GM12878 (cell line): Measurements from ENCODE around the gene PLEK2. TPM values are rescaled to one million over a fixed set of nuclear protein-coding genes. Genes with fewer than 3 reads are reported as not detected.

ENCODE experiments used
- ATAC-seq: fragments of 200-7000 bp; cut with Tn5 transposase; 3 replicates; pipeline ENCODE4 v1.9.1; 2020; ENCODE audit warnings: mild to moderate bottlenecking, moderate library complexity
- BruUV-seq: library from RNA; stranded (reverse); fragments of 400-500 nt; replicated peaks from 2 replicates; lab custom pipeline; 2021; lab: Mats Ljungman, UMichigan
- CTCF ChIA-PET: fragments of 300-600 bp; sonication (Branson Sonifier 250); formaldehyde crosslinking; extraction: SDS; loops from one replicate; lab custom pipeline; 2021; ENCODE audit warnings: inconsistent platforms; lab: Yijun Ruan, JAX
- POLR2A ChIA-PET: fragments of 350-600 bp; formaldehyde crosslinking; extraction: SDS; loops from one replicate; lab custom pipeline; 2021; ENCODE audit warnings: inconsistent platforms; lab: Charles Lee
- RAD21 ChIA-PET: fragments of 300-600 bp; sonication (Branson Sonifier 250); formaldehyde crosslinking; loops from one replicate; lab custom pipeline; 2023; ENCODE audit warnings: antibody characterized with exemption; ENCODE audit not compliant: unreplicated experiment; lab: Charles Lee
- SMC1A ChIA-PET: fragments of 300-600 bp; sonication (Branson Sonifier 250); formaldehyde crosslinking; loops from one replicate; lab custom pipeline; 2023; ENCODE audit not compliant: unreplicated experiment, uncharacterized antibody; lab: Charles Lee
- DNase-seq: peaks from one replicate; pipeline ENCODE4 v3.0.0-alpha.2; 2011; ENCODE audit warnings: low read depth, low spot score
- FAIRE-seq: peaks from 3 replicates; lab custom pipeline; 2011; peaks lifted over from hg19 to GRCh38; lab: Jason Lieb, UNC
- H2AFZ ChIP-seq: 2 replicates; pipeline ENCODE4 v1.6.0; 2011; ENCODE audit warnings: low read depth, low read length, control low read depth; ENCODE audit not compliant: control insufficient read depth
- H3K27ac ChIP-seq: 2 replicates; pipeline ENCODE4 v1.5.1; 2011; ENCODE audit warnings: control low read depth; ENCODE audit not compliant: control insufficient read depth, insufficient read depth
- H3K27me3 ChIP-seq, 2 experiments: replicated peaks in 1 of 2; 2 replicates each; pipeline versions ENCODE4 v1.6.0 to v1.6.1; 2011; ENCODE audit warnings: low read length in 1 of 2; ENCODE audit not compliant: control insufficient read depth in 2 of 2, insufficient read depth in 2 of 2
- H3K36me3 ChIP-seq, 2 experiments: 2 replicates each; pipeline ENCODE4 v1.5.1; 2011; ENCODE audit warnings: low read length in 1 of 2; ENCODE audit not compliant: control insufficient read depth in 2 of 2, insufficient read depth in 2 of 2
- H3K4me1 ChIP-seq: 2 replicates; pipeline ENCODE4 v1.6.1; 2011; ENCODE audit warnings: mild to moderate bottlenecking, low read length, moderate library complexity, mixed read lengths; ENCODE audit not compliant: control insufficient read depth, insufficient read depth
- H3K4me2 ChIP-seq: 2 replicates; pipeline ENCODE4 v1.6.0; 2011; ENCODE audit warnings: control low read depth; ENCODE audit not compliant: control insufficient read depth, insufficient read depth
- H3K4me3 ChIP-seq: fragments of 200-600 bp; sonication (generic); 2 replicates; pipeline ENCODE4 v1.5.1; 2016
- H3K79me2 ChIP-seq: 2 replicates; pipeline ENCODE4 v1.6.0; 2011; ENCODE audit warnings: low read length; ENCODE audit not compliant: control insufficient read depth, insufficient read depth
- H3K9ac ChIP-seq: 2 replicates; pipeline ENCODE4 v1.8.0; 2011; ENCODE audit warnings: low read length, control low read depth, mixed read lengths; ENCODE audit not compliant: control insufficient read depth, insufficient read depth
- H3K9me3 ChIP-seq: replicated peaks from 3 replicates; pipeline ENCODE4 v1.5.1; 2011; ENCODE audit warnings: mild to moderate bottlenecking, low read length; ENCODE audit not compliant: control insufficient read depth, insufficient read depth
- H4K20me1 ChIP-seq: 2 replicates; pipeline ENCODE4 v1.6.0; 2011; ENCODE audit not compliant: control insufficient read depth, insufficient read depth
- DPF2 ChIP-seq: fragments of 450-650 bp; IDR thresholded peaks from 2 replicates; pipeline ENCODE4 v1.6.1; 2017; ENCODE audit warnings: mild to moderate bottlenecking
- EGR1 ChIP-seq, 2 experiments: IDR thresholded peaks; 1 replicate in 1 of 2; 2 replicates in 1 of 2; pipeline ENCODE4 v1.6.1; 2011 to 2012; ENCODE audit warnings: low read depth in 2 of 2, low read length in 2 of 2, borderline replicate concordance in 1 of 2, mild to moderate bottlenecking in 1 of 2, moderate library complexity in 1 of 2
- FOS ChIP-seq: IDR thresholded peaks from 3 replicates; pipeline ENCODE4 v1.6.1; 2011; ENCODE audit warnings: borderline replicate concordance; ENCODE audit not compliant: insufficient read length; ENCODE audit errors: extremely low read depth
- GABPA ChIP-seq: IDR thresholded peaks from 2 replicates; pipeline ENCODE4 v1.6.1; 2014; ENCODE audit warnings: antibody characterized with exemption, low read depth, mild to moderate bottlenecking, inconsistent platforms
- IRF5 ChIP-seq: fragments of 450-650 bp; IDR thresholded peaks from 2 replicates; pipeline ENCODE4 v1.6.1; 2017; ENCODE audit warnings: borderline replicate concordance
- MAX ChIP-seq: IDR thresholded peaks from 2 replicates; pipeline ENCODE4 v1.6.1; 2012; ENCODE audit warnings: low read depth, low read length, improper control_type of control experiment
- NFYB ChIP-seq: IDR thresholded peaks from 2 replicates; pipeline ENCODE4 v1.6.1; 2011; ENCODE audit warnings: low read depth, mild to moderate bottlenecking, low read length, improper control_type of control experiment, moderate library complexity; ENCODE audit not compliant: insufficient read depth
- PAX5 ChIP-seq: IDR thresholded peaks from 2 replicates; pipeline ENCODE4 v1.6.1; 2011; ENCODE audit warnings: low read depth, low read length, borderline replicate concordance
- PML ChIP-seq: IDR thresholded peaks from 2 replicates; pipeline ENCODE4 v1.6.1; 2012; ENCODE audit warnings: low read length, inconsistent platforms
- RELA ChIP-seq: fragments of 450-650 bp; IDR thresholded peaks from 2 replicates; pipeline ENCODE4 v1.8.0; 2014; ENCODE audit warnings: borderline replicate concordance; ENCODE audit not compliant: partially characterized antibody
- SMAD5 ChIP-seq: IDR thresholded peaks from 2 replicates; pipeline ENCODE4 v1.6.1; 2016; ENCODE audit warnings: antibody characterized with exemption, low read depth
- SMARCA5 ChIP-seq: fragments of 450-650 bp; IDR thresholded peaks from 2 replicates; pipeline ENCODE4 v1.6.1; 2017; ENCODE audit warnings: mild to moderate bottlenecking
- SREBF1 ChIP-seq: IDR thresholded peaks from 2 replicates; pipeline ENCODE4 v1.6.1; 2012; ENCODE audit warnings: mild to moderate bottlenecking, low read length
- SRF ChIP-seq, 2 experiments: IDR thresholded peaks; 2 replicates each; pipeline ENCODE4 v1.6.1; 2011; ENCODE audit warnings: low read depth in 2 of 2, low read length in 2 of 2, mild to moderate bottlenecking in 1 of 2, moderate library complexity in 1 of 2
- ZSCAN29 ChIP-seq: fragments of 450-650 bp; IDR thresholded peaks from 2 replicates; pipeline ENCODE4 v1.6.1; 2017; ENCODE audit warnings: mild to moderate bottlenecking, moderate library complexity
- WGBS: methylation state at CpG from one replicate; pipeline ENCODE4 v1.1.6; 2016; ENCODE audit warnings: low lambda C conversion rate; ENCODE audit not compliant: insufficient replicate concordance, insufficient coverage; ENCODE audit errors: missing lambda C conversion rate; 5-methylcytosine and 5-hydroxymethylcytosine counted together
- in situ Hi-C: fragments of 300-500 bp; cut with MboI; formaldehyde crosslinking; loops from 9 replicates; pipeline ENCODE4 v1.14.3; 2018; ENCODE audit warnings: mixed read lengths
- intact Hi-C: fragments of 100-400 bp; cut with micrococcal nuclease; formaldehyde crosslinking; loops from one replicate; pipeline ENCODE4 v1.14.2; 2022; ENCODE audit not compliant: unreplicated experiment
- polyA plus RNA-seq, 11 experiments: library from polyadenylated mRNA; depleted of rRNA in 4 of 11; unstranded in 6 of 11; stranded (reverse) in 5 of 11; fragments of >200 nt; fragmentation: Nextera tagmentation in 4 of 11; fragmentation: Illumina TruSeq in 1 of 11; extraction: Ambion mirVana in 4 of 11; extraction: Trizol in 1 of 11; gene quantifications; 1 replicate in 1 of 11; 2 replicates in 10 of 11; pipeline versions ENCODE4 v1.2.1 to v1.2.3, GENCODE V29; 2011 to 2016; ENCODE audit warnings: inconsistent platforms in 2 of 11, missing spikeins in 2 of 11, low read depth in 1 of 11
- total RNA-seq, 4 experiments: library from RNA; depleted of rRNA in 3 of 4; stranded (reverse); fragments of >200 nt in 3 of 4; fragmentation: Illumina TruSeq in 1 of 4; extraction: Trizol in 1 of 4; gene quantifications; 2 replicates each; pipeline versions ENCODE4 v1.2.1 to v1.2.3, GENCODE V29; 2013 to 2021

Gene PLEK2
- total and polyA plus RNA-seq, 10 of the 15 experiments (the other 5 are each of a cell fraction or from before 2014, with no cell fraction given) = 0.08 to 0.20 TPM; not detected in 8

GRCh38 chr14:67396381-67396970, 15.5 kb downstream of the PLEK2 start:
- Histone ChIP-seq H3K36me3 (no peaks in the 10 kb centered on the region), H2AFZ (no peak overlapping the region), H3K9ac (no peak overlapping the region), H3K4me3 (no peak overlapping the region), H3K27ac (no peak overlapping the region), H4K20me1 (no peaks in the 10 kb centered on the region), H3K9me3 (no peaks in the 10 kb centered on the region), H3K79me2 (no peaks in the 10 kb centered on the region), H3K4me1 (no peaks in the 10 kb centered on the region), H3K4me2 (no peak overlapping the region), H3K27me3 (peaks cover 0 to 4% of the 10 kb centered on the region in 2 experiments; a peak in 1 of 4 replicates)
- ChIA-PET POLR2A (no interaction called here), SMC1A (no interaction called here), CTCF (no interaction called here), RAD21 (interaction anchor here (0.7 kb wide), 1 partner anchor 110 kb away, joined by 3 read pairs; no protein-coding TSS in a partner anchor)
- intact Hi-C loops (no loop called here), in situ Hi-C loops (no loop called here)
- 64% methylated on average over 2 of the region's 2 CpGs for WGBS
- FAIRE-seq (no peak), ATAC-seq (no peak), DNase-seq (no peak)
- TF ChIP-seq NFYB (no peak), GABPA (no peak), SMARCA5 (no peak), FOS (no peak), RELA (no peak), PAX5 (no peak), DPF2 (no peak), PML (no peak), SMAD5 (no peak), MAX (no peak), SRF (IDR thresholded peaks at IDR 0.05; ENCODE audit: low read depth in 2 of 2, low read length in 2 of 2) (no peak), SREBF1 (no peak), EGR1 (IDR thresholded peaks at IDR 0.05; ENCODE audit: borderline replicate concordance in 1 of 2, low read depth in 2 of 2, low read length in 2 of 2) (no peak), ZSCAN29 (no peak), IRF5 (no peak)
- BruUV-seq = no TSS peak
